HG03520 (cell line): ENCODE results near the gene C11orf21.

Experiments used
- ATAC-seq: cut with Tn5 transposase; IDR thresholded peaks from one replicate; pipeline ENCODE4 v1.9.1; 2021; ENCODE audit warnings: mild to moderate bottlenecking, moderate library complexity; ENCODE audit not compliant: unreplicated experiment

Gene C11orf21

DNA sequence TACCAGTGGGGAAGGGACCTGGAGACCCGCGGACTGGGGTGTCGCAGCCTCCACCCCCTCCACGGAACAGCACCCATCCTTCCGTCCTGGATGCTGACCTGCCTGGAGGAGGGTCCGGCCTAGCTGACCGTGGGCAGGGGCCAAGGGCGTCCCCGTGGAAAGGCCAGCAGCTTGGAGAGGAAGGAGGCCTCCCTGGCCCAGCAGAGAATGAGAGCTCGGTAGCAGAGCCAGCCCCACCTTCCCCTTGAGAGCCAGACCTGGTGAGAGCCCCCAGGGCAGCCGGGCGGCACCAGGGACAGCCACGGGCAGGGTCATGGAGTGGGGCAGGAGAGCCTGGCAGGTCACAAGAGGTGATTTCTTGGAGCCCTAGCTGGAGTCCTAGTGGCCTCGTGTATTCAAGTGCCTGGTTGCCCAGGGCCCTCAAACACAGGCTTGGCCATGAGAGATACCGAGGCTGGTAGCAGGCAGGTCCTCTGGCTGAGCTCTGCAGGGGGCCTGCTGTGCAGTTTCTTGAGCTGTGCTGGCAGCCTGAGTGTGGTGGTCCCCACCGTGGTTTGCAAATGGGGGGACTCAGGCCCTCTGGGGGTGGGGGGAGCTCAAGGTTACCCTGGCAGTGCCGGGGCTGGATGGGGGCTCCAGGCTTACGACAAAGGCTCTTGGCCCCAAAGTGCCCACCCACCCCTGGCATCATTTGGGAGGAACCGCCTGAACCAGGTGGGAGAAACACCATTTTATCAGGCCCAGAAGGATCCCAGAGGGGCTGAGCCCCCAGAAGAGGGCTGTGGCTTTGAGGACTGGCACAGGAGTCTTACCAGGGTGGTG is 7.7 kb upstream of the C11orf21 start:
- no peak for ATAC-seq

DNA sequence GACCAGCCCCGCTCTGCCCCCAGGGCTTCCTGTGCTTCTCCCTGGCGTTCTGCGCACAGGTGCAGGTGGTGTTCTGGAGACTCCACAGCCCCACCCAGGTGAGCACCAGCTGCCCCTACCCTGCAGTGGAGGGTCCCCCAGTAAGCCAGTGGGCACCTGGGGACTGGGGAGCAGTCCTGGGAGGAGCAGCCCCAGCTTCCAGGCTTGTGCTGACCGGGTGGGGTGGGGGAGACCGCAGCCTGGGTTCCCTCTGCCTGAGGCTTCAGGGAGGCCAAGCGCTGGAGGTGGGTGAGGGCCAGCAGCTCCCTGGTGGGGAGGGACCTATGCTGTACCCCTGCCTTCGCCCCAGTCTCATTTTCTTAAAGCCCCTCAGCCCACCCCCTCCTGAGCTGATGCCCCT is 7.0 kb upstream of the C11orf21 start:
- no peak for ATAC-seq

DNA sequence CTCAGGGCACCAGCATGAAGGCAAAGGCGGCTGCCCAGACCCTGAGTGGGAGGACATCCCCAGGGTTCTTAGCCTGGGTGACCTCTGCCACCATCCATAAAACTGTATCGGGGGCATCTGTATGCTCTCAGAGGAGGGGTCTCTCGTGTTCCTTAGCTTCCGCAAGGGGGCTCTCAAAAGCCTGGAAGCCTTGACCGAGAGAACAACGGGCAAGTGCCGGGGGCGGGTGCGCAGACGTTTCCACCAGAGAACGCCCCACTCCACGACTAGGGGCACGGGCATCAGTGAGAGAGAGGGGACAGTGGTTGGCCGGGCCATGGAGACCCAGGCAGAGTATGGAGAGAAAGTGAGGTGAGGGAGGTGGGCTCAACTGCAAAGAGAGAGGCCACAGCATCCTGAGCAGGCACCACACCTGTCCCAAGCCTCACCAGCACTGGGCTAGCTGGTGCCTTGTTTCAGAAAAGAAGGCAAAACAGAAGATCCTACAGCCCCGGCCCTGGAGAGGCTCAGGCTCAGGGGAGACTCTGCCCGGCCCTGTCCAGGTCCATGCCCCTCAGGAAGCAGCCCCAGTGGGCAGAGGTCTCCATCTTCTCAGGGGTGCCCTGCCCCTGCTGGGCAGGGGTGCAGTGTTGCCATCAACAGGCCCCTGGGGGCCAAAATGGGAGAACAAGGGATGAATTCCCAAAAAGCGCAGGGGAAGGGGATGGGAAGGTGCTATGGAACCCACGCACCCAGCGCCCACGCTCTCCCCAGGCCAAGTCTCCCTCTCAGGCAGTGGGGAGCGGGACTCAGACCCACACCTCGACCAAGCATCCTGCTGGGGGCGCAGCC is 6.0 kb upstream of the C11orf21 start:
- no peak for ATAC-seq

DNA sequence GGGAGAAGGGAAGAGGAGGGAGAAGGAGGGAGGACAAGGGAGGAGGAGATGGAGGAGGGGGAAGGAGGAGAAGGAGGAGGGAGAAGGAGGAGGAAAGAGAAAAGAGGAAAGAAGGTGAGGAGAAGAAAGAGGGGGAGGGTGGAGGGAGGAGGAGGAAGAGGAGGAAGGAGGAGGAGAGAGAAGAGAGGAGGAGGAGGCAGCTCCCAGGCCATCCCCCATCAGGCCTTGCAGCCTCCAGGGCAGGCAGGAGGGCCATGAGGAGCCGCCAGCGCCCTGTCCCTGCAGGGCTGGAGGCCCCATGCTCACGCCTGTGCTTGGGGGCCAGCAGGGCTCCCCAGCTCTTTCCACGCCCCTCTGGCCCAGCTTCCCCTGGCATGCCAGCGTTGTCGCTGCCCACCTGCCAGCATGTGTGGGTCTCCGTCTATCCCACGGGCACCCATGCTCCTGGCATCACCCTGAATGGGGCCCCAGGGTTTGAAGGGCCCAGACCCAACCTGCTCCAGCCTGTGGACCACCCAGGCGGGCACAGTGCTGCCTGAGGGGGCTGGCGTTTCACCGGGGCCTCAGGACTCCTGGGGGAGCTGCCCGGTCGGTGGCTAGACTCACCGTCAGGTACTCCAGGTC is 5.3 kb upstream of the C11orf21 start:
- ATAC-seq = no peak

DNA sequence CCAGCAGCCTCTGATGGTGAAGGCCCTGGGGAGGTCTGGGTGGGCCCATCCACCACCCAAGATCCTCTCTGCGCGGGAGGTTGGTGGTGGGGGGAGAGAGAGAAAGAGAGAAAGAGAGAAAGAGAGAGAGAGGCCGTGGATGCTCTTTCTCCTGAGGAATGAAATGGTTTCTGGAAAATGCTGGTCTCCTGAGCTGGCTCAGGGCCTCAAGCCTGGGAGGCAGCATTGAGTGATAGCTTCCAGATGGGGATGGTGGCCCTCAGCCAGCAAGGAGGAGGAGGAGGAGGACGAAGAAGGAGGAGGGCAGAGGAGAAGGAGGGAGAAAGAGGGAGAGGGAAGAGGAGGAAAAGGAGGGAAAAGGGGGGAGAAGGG is 4.7 kb upstream of the C11orf21 start:
- ATAC-seq = no peak

DNA sequence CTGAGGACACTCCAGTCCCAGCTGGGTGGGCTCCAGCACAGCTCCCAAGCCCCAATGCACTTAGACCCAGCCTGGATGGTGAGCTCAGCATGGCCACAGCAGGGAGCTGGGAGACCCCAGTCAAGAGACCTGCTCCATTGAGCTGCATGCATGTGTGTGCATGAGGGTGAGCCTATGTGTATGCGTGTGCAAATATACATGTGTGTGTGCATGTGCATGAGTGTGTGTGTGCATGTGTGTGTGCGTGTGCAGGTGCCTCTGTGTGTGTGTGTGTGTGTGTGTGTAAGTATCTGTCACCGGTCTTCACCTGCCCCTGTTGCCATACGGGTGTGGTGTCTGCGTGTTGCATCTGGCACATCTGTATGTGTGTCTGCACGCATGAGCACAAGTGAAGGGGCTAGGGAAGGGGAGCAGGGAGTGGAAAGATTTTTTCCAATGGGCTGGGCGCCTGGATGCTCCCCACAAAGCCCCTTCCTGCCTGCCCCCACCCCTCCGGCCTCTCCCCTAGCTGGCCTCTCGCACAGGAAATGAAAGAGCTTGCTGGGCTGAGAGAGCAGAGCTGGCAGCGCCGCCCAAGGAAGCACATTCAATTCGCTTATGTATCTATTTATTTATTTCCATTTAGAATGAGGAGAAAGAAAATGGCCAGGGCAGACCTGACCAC is 4.2 kb upstream of the C11orf21 start:
- ATAC-seq = no peak

DNA sequence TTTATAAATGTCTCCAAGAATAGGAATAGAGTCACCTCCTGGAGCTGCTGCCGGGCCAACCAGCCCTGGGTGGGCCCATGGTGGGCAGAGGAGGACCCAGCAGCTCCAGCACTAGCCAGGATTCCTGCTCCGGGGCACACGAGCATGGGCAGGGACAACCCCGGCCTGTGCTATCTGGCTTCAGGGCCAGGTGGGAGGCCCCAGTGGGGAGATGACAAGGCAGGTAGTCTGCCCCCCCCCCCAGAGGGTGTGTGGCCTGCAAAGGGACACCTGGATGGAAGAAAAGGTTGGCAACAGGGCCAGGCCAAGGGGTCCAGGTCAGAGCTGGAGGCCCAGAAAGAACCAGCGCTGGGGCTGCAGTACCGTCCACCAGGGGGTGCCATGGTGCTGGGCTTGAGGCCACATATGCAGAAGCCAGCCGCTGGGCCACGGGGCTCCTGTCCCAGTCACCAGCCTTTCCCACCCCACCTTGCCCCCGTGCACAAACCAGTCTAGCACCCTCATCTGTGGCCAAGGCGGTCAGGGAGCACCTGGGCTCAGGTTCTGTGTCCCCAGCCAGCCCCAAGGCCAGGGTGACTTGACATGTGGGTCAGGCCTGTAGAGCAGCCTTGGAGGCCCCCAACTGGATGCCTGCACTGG is 3.5 kb upstream of the C11orf21 start:
- no peak for ATAC-seq

DNA sequence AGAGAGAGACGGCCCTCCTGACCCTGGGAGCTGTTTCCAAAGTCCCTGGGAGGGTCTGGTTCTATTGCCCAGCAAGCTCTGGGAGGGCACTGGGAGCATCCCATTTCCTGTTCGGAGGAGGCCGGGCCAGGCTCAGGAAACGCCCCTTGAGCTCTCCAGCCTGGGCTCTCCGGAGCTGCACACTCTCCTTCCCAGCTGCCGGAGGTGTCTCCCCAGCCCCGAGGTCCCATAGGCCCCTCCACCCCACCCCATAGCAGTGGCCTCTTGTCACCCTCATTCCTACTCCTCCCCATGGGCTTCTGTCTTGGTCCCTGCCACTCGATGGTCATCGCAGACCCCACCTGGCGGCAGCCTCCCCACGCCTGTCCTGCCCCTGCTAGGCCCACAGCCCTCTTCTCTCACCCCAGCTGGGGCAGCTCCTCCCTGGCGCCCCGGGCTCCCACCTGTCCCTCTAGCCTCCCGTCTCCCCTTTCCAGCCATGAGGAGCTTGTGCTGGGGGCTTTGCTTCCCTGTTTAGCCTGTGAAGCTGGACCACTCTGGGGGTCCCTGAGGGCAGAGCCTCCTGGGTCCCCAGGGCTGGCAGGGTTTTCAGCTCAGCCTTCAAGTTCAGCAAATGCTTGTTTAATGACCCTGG is 2.9 kb upstream of the C11orf21 start:
- no peak for ATAC-seq

DNA sequence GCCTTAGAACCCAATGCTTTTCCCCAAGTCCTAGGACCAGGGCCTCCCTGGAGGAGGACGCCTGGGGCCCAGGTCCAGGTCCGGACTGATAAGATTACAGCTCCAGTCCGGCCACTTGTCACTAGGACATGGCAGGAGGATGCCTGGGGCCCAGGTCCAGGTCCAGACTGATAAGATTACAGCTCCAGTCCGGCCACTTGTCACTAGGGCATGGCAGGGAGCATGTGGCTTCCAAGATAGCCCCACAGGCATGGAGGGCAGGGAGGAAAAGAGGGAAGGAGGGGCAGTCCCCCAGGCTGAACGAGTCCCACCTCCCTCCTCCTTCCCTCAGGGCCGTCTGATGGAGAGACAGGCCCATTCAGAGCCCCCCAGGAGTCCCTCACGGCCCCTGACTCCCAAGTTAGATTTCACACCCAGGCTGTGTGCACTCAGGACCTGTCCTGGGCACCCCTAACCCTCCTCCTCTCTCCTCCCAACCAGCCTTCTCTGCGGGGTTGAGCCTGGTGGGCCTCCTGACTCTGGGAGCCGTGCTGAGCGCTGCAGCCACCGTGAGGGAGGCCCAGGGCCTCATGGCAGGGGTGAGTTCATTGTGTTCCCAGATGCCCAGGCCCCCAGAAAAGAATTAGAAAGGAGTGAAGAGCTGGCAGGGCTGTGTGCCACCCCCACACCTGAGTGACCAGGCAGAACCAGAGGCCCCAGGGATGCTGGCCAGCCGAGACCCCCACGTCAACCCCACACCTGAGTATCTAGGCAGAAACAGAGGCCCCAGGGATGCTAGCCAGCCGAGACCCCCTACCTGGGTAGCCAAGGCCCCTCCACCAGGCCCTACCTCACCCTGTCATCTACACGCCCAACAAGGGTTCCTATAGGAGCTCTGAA is 2.1 kb upstream of the C11orf21 start:
- ATAC-seq = no peak

DNA sequence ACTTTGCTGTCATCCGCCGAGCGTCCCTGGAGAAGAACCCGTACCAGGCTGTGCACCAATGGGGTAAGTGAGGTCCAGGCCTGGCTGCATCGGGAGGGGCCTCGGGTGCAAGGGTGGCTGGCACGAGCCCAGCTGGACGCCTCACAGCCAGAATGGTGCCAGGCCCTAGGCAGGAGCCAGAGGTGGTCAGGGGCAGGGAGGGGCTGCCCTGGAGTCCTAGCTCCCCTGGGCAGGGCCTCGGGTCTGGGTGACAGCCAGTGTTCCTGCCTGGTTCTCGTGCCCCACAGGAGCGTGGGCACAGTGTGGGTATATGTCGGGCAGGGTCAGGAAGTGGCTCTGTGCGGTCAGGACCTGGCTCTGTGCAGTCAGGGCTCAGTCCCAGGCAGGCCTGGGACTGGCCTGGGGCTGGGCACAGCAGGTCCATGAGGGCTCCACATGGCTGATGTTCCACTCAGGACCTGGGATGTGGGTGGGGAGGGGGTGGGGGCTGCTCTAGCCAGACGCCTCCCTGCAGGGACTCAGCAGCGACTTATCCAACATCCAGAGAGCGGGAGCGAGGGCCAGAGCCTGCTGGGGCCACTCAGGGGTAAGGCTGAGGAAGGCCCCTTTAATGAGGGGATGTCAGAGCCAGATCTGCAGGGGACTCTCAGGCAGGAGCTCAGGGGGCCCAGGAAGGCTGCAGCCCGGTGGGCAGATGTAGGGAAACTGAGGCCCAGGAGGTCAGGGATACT is 1.3 kb upstream of the C11orf21 start:
- no peak for ATAC-seq

DNA sequence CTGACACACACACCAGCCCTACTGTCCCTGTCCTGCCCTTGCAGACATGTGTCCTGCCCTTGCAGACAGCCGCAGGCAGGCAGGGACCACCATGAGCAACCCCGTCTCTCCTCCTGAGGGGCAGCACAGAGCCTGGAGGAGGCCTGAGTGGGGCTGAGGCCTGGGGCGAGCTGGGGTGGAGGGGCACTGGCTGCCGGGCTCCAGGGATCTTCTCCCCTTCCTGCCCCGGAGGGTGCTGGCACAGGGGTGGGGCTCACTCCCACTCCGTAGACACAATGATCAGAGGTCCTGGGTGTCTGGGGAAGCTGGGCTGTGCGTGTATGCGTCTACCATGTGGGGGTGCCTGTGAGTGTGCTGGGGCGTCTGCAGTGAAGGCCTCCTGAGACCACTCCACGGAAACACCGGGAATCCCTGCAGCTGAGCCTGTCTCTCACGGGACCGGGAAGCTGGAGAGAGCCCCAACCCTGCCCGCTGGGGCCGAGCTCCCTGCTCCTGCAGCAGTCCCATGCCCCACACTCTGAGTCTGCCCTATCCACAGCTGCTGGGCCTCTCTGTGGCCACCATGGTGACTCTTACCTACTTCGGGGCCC is 683 bp upstream of the C11orf21 start:
- ATAC-seq = no peak

DNA sequence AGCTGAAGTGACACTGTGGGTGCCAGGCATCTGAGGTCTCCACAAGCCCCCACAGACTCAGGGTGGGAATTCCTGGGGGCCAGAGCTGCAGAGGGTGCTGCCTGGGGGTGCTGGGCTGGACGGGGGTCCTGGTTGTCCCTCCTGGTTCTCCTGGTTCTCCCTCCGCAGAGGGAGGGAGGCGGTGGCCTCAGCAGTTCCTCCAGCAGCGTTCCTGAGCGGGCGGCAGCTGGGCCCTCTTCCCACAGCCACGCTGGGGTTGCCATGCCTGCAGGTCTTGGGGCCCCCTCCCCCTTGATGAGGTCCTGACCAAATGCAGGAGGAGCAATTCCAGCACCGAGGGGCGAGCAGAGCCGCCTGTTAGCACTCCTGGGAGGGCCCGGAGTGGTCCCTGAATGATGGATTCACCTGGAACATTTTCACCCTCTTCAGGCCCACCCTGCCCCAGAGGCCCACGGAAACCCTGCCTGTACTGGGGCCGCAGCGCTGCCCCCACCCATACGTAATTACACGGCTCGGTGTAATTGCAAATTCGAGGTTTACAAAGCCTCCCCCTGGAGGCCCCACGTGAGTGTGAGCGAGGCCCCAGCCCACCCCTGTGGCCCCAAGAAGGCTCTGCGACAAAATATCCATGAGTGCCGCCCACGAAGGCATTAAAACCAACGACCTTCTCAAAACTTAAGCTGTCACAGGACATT is 635 bp downstream of the C11orf21 start:
- no peak for ATAC-seq

DNA sequence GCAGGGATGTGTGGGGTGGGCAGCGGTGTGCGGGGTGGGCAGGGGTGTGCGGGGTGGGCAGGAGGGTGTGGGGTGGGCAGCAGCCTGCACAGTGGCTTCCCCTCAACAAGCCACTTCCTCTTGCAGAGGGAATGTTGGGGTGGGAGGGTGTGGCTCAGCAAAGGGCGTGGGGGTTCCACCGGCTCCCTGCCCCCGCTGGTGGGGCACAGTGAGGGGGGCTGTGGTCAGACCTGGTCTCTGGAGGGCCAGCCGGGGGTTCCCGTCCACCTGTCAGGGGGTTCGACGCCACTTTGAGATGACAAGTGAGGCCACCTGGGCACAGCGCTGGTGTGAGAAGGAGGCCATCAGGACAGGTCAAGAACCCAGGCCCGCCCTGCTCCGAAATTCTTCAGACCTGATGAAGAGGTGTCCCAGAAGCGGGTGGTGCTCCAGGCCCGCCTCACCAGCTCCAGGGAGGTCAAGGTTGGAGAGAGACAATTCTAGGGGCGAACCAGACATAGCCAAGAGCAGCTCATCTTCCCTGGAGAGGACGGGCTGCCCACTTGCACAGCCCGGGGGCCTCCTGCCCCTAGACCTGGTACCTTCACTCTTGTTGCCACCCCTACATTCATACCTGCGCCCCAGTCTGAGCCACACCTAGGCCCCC is 1.3 kb downstream of the C11orf21 start:
- ATAC-seq = no peak

DNA sequence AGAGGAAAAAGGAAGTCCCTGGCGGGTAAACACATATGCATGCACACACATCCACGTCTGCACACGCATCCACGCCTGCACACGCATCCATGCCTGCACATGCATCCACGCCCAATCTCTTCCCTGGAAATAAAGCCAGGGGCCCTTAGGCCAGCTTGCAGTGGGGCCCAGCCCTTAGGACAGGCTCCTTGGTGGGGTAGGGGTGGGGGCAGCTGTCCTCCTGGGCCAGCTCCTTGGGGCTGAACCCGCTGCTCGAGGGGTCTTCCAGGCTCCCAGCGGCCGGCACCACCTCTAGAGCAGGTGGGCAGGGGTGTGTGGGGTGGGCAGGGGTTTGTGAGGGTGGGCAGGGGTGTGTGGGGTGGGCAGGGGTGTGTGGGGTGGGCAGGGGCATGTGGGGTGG is 1.9 kb downstream of the C11orf21 start:
- no peak for ATAC-seq

DNA sequence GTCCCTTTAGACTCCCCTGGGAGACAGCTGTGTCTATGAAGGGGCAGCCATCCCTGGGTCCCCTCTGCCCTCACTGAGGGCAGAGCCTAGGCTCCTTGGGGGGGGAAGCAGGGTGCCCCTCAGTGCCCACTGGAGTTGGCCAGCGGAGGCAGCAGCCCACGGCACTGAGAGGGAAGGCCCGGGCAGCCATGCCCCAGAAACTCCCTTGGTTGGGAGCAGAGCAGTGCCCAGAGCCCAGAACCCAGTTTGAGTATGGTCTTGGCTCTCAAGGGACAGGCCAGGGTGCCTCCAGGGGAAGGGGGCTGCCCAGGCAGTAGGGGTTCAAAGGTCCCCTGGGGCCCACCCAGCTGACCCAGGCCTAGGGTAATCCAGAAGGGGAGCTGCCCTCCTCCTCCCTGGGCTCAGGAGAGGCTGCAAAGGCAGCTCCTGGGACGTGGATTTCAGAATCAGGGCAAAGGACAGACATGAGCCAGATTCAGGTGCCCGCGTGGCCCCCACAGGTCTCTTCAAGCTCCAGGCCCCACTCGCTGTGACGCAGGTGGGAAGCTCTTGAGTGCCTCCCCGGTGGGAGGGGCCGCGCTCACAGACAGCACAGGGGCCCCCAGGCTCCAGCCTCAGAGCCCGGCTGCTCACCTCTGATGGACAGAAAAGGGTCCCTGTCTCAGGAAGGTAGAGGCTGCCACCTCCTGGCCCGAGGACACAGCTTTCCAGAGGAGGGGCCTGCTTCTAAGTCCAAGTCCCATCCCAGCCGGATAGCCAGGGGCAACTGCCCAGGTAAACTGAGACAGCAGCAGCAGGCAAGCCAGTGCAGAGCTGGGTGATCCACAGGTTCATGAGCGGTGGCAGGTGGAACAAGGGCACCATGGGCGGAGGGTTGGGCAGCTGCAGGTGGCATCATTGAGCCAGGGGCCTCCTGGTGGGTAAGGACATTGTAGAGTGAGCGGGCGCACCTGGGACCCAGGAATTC is 2.6 kb downstream of the C11orf21 start:
- no peak for ATAC-seq

DNA sequence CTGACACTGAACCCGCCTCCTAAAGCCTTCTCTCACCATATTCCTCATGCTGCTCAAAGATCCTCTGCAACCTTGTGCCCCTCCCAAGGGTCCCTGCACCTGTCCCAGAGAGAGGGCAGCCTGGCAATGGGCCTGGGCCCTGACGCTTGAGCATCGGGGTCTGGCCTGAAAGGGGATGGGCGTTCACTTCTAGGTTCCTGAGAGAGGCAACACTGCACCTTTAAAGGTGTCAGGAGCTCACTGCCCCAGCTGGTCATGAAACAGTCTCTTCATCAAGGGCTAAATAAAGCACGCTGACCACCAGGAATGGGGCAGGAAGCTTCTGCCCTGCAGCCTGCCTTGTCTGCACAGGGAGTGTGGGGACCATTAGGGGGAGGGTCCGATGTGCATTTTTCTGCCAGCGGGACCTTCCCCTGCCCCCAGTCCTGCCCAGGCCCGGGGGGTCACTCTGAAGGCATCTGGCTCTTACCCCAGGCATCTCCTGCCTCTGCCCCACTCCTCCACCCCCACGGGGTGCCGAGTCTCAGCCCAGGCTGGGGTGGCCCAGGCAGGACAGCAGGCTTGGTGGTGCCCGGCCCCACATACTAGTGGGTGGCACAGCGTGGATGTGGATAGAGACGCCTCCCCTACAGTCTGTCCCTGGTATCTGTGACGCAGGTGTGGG is 3.5 kb downstream of the C11orf21 start:
- ATAC-seq = no peak
